MM.1S (cell line): ENCODE measurements around the gene HARBI1.

Experiments used
- DNase-seq: peaks from one replicate; pipeline ENCODE4 v3.0.0-alpha.2; 2015
- H2AFZ ChIP-seq: fragments of 300-600 bp; sonication (generic); 2 replicates; pipeline ENCODE4 v1.6.0; 2016; ENCODE audit warnings: antibody characterized with exemption, low read length
- H3F3A ChIP-seq: fragments of 300-600 bp; sonication (generic); 2 replicates; pipeline ENCODE4 v1.6.1; 2016; ENCODE audit warnings: mild to moderate bottlenecking, antibody characterized with exemption, low read length, moderate library complexity, mixed read lengths; ENCODE audit not compliant: insufficient read depth
- H3K27ac ChIP-seq: fragments of 300-600 bp; sonication (generic); 2 replicates; pipeline ENCODE4 v1.5.1; 2016; ENCODE audit warnings: mild to moderate bottlenecking, low read length
- H3K27me3 ChIP-seq: fragments of 300-600 bp; sonication (generic); replicated peaks from 2 replicates; pipeline ENCODE4 v1.6.0; 2016; ENCODE audit warnings: low read length; ENCODE audit not compliant: insufficient read depth
- H3K36me3 ChIP-seq: fragments of 300-600 bp; sonication (generic); replicated peaks from 2 replicates; pipeline ENCODE4 v1.6.1; 2016; ENCODE audit warnings: mild to moderate bottlenecking, low read length, mixed read lengths; ENCODE audit not compliant: insufficient read depth
- H3K4me1 ChIP-seq: fragments of 300-600 bp; sonication (generic); 2 replicates; pipeline ENCODE4 v1.6.1; 2016; ENCODE audit warnings: low read length, mixed read lengths
- H3K4me2 ChIP-seq: fragments of 300-600 bp; sonication (generic); 2 replicates; pipeline ENCODE4 v1.6.0; 2016; ENCODE audit warnings: low read depth, low read length
- H3K4me3 ChIP-seq: fragments of 300-600 bp; sonication (generic); 2 replicates; pipeline ENCODE4 v1.5.1; 2016; ENCODE audit warnings: low read length, mixed read lengths
- H3K79me2 ChIP-seq: fragments of 300-600 bp; sonication (generic); 2 replicates; pipeline ENCODE4 v1.6.1; 2016; ENCODE audit warnings: mixed run types, low read length, mixed read lengths
- H3K9ac ChIP-seq: fragments of 300-600 bp; sonication (generic); 2 replicates; pipeline ENCODE4 v1.6.1; 2016; ENCODE audit warnings: low read length, mixed read lengths
- H3K9me2 ChIP-seq: fragments of 300-600 bp; sonication (generic); replicated peaks from 2 replicates; pipeline ENCODE4 v1.6.1; 2016; ENCODE audit warnings: mild to moderate bottlenecking, low read length, mixed read lengths; ENCODE audit not compliant: insufficient read depth
- H3K9me3 ChIP-seq: fragments of 300-600 bp; sonication (generic); replicated peaks from 2 replicates; pipeline ENCODE4 v1.6.1; 2016; ENCODE audit warnings: mild to moderate bottlenecking, low read length, mixed read lengths; ENCODE audit not compliant: insufficient read depth
- H4K20me1 ChIP-seq: fragments of 300-600 bp; sonication (generic); 2 replicates; pipeline ENCODE4 v1.6.1; 2016; ENCODE audit warnings: mild to moderate bottlenecking, low read length, moderate library complexity, mixed read lengths; ENCODE audit not compliant: insufficient read depth
- CTCF ChIP-seq: fragments of 300-600 bp; sonication (generic); IDR thresholded peaks from 2 replicates; pipeline ENCODE4 v1.5.1; 2016; ENCODE audit warnings: antibody characterized with exemption, low read length, mixed read lengths
- EZH2 ChIP-seq: fragments of 300-600 bp; sonication (generic); optimal IDR thresholded peaks from 2 replicates; pipeline ENCODE3; 2017; ENCODE audit warnings: low read depth, mild to moderate bottlenecking, antibody characterized with exemption, low read length, mixed read lengths
- EZH2phosphoT487 ChIP-seq: fragments of 300-600 bp; sonication (generic); IDR thresholded peaks from 2 replicates; pipeline ENCODE4 v1.6.1; 2018; ENCODE audit warnings: antibody characterized with exemption, low read length

HARBI1 gene

GRCh38 chr11:46657186-46657585 lies 40.2 kb upstream of the HARBI1 start:
- H3K9me2 ChIP-seq = no peaks in the 10 kb centered on the region
- H3K9ac ChIP-seq = no peak overlapping the region
- H3K9me3 ChIP-seq = no peaks in the 10 kb centered on the region
- no peaks in the 10 kb centered on the region for H3K79me2 ChIP-seq
- H3K36me3 ChIP-seq = 0 out of 2 replicates have a peak, but pooled peaks cover 8% of the 10 kb centered on the region
- H3K4me2 ChIP-seq = no peak overlapping the region
- no peak overlapping the region for H3K4me3 ChIP-seq
- no peaks in the 10 kb centered on the region for H4K20me1 ChIP-seq
- no peak overlapping the region for H3K27ac ChIP-seq
- no peaks in the 10 kb centered on the region for H3K27me3 ChIP-seq
- no peak for DNase-seq
- TF ChIP-seq EZH2phosphoT487 (no peak), EZH2 (no peak), CTCF (no peak)
- H2AFZ ChIP-seq = no peak overlapping the region
- H3K4me1 ChIP-seq = no peaks in the 10 kb centered on the region
- H3F3A ChIP-seq = no peaks in the 10 kb centered on the region

GRCh38 chr11:46655631-46656030 lies 38.6 kb upstream of the HARBI1 start:
- no peaks in the 10 kb centered on the region for H3K9me3 ChIP-seq

GRCh38 chr11:46649180-46649738 lies 32.2 kb upstream of the HARBI1 start:
- TF ChIP-seq CTCF = no peak
- no peak for TF ChIP-seq EZH2phosphoT487
- no peak for TF ChIP-seq EZH2
- Histone ChIP-seq H3K79me2 (no peaks in the 10 kb centered on the region), H3K4me1 (no peaks in the 10 kb centered on the region), H3K4me3 (no peak overlapping the region), H3K27ac (no peak overlapping the region), H3K9me3 (no peaks in the 10 kb centered on the region), H3K27me3 (no peaks in the 10 kb centered on the region), H4K20me1 (no peaks in the 10 kb centered on the region), H3K9ac (no peak overlapping the region), H3K9me2 (no peaks in the 10 kb centered on the region), H2AFZ (no peak overlapping the region), H3F3A (no peaks in the 10 kb centered on the region), H3K36me3 (no peaks in the 10 kb centered on the region), H3K4me2 (no peak overlapping the region)
- DNase-seq = no peak

More at GRCh38 chr11:46655631-46656030, 38.6 kb upstream of the HARBI1 start:
- Histone ChIP-seq H3K4me1 (no peaks in the 10 kb centered on the region), H3K9me2 (no peaks in the 10 kb centered on the region), H3K27me3 (no peaks in the 10 kb centered on the region), H3K27ac (no peak overlapping the region), H3K9ac (no peak overlapping the region), H3F3A (no peaks in the 10 kb centered on the region), H3K79me2 (no peaks in the 10 kb centered on the region), H2AFZ (no peak overlapping the region), H3K4me2 (no peak overlapping the region), H4K20me1 (no peaks in the 10 kb centered on the region), H3K4me3 (no peak overlapping the region), H3K36me3 (0 out of 2 replicates have a peak, but pooled peaks cover 4% of the 10 kb centered on the region)
- no peak for TF ChIP-seq EZH2phosphoT487
- TF ChIP-seq EZH2 = no peak
- no peak for TF ChIP-seq CTCF
- DNase-seq = no peak
